Left lung (tissue), 10 donors: Measurements from ENCODE around the gene ARNT2. TPM values are rescaled to one million over a fixed set of nuclear protein-coding genes. Genes with fewer than 3 reads are reported as not detected.
"Not testable (repeated sequence)": the region's sequence is repeated elsewhere in the genome, so short reads cannot be mapped to it uniquely, and the experiment has no call there.

Source experiments
- ATAC-seq: fragments of 200-7000 bp; cut with Tn5 transposase; one replicate; pipeline ENCODE4 v1.9.1; 2020; ENCODE audit warnings: moderate library complexity
- DNase-seq, 4 donors: peaks; one replicate each; pipeline ENCODE4 v3.0.0-alpha.2; 2013 to 2020
- H3K27ac ChIP-seq, 2 donors: fragments of 200-600 bp; sonication (generic) in 1 of 2; one replicate each; pipeline versions ENCODE4 v1.5.0 to v1.8.0; 2020 to 2021
- H3K27me3 ChIP-seq, 2 donors: fragments of 200-600 bp; sonication (generic) in 1 of 2; one replicate each; pipeline versions ENCODE4 v1.5.0 to v1.8.0; 2020 to 2021
- H3K36me3 ChIP-seq, 2 donors: fragments of 200-600 bp; sonication (generic) in 1 of 2; one replicate each; pipeline versions ENCODE4 v1.5.0 to v1.8.0; 2020 to 2021
- H3K4me1 ChIP-seq, 2 donors: fragments of 200-600 bp; one replicate each; pipeline ENCODE4 v1.8.0; 2021
- H3K4me3 ChIP-seq, 2 donors: fragments of 200-600 bp; sonication (generic) in 1 of 2; one replicate each; pipeline versions ENCODE4 v1.5.0 to v1.8.0; 2020 to 2021; ENCODE audit warnings: mild to moderate bottlenecking in 1 of 2
- H3K9me3 ChIP-seq, 2 donors: fragments of 200-600 bp; sonication (generic) in 1 of 2; one replicate each; pipeline versions ENCODE4 v1.5.0 to v1.8.0; 2020 to 2021
- CTCF ChIP-seq, 2 donors: fragments of 200-600 bp; sonication (generic) in 1 of 2; IDR thresholded peaks; one replicate each; pipeline versions ENCODE4 v1.5.0 to v1.8.0; 2021; ENCODE audit warnings: antibody characterized with exemption in 2 of 2
- intact Hi-C, 2 donors: fragments of 100-400 bp; cut with DNase I; formaldehyde crosslinking; loops; one replicate each; pipeline versions ENCODE4 v1.11.2 to v1.14.2; 2022
- polyA plus RNA-seq, 6 donors: library from polyadenylated mRNA; unstranded; fragments of 120-200 nt; gene quantifications; one replicate each; pipeline ENCODE4 v1.2.1, GENCODE V29; 2013; ENCODE audit not compliant: insufficient read length in 6 of 6
- total RNA-seq, 2 donors: library from RNA; stranded (reverse); fragmentation: NEBNext Ultra II Directional; extraction: Animal tissue kit (Norgen Biotek cat#: 25700); gene quantifications; one replicate each; pipeline ENCODE4 v1.2.1, GENCODE V29; 2021
- donor health status: DM: no; HTN: yes; CAD: no.
- donor health status: DM: no; HTN: no; CAD: no.

The ARNT2 gene
- total and polyA plus RNA-seq, 8 donors = 9.7 to 50.8 (median 33.7) TPM

GRCh38 chr15:80384432-80384831, 19.8 kb upstream of the ARNT2 start:
- no peak for TF ChIP-seq CTCF (IDR thresholded peaks at IDR 0.05)
- Histone ChIP-seq H3K4me1 (no peaks in the 10 kb centered on the region), H3K9me3 (no peaks in the 10 kb centered on the region), H3K36me3 (no peaks in the 10 kb centered on the region), H3K4me3 (no peak overlapping the region), H3K27me3 (peaks cover 0 to 4% of the 10 kb centered on the region in 2 donors), H3K27ac (no peak overlapping the region)
- intact Hi-C loops = no loop called here
- ATAC-seq = no peak
- DNase-seq = no peak

GRCh38 chr15:80386151-80386550, 18.0 kb upstream of the ARNT2 start:
- no peaks in the 10 kb centered on the region for H3K36me3 ChIP-seq
- H3K27ac ChIP-seq = no peak overlapping the region
- no peak for TF ChIP-seq CTCF (IDR thresholded peaks at IDR 0.05)
- no peak for DNase-seq
- no peak for ATAC-seq
- no peaks in the 10 kb centered on the region for H3K4me1 ChIP-seq
- no peak overlapping the region for H3K4me3 ChIP-seq
- intact Hi-C loops = no loop called here
- H3K27me3 ChIP-seq = peaks cover 0 to 4% of the 10 kb centered on the region in 2 donors
- no peaks in the 10 kb centered on the region for H3K9me3 ChIP-seq

GRCh38 chr15:80388326-80388725, 15.9 kb upstream of the ARNT2 start:
- Histone ChIP-seq H3K4me3 (no peak overlapping the region), H3K27ac (no peak overlapping the region), H3K9me3 (no peaks in the 10 kb centered on the region), H3K36me3 (no peaks in the 10 kb centered on the region), H3K27me3 (peaks cover 0 to 4% of the 10 kb centered on the region in 2 donors), H3K4me1 (no peaks in the 10 kb centered on the region)
- ATAC-seq = no peak
- no peak for TF ChIP-seq CTCF (IDR thresholded peaks at IDR 0.05)
- no peak for DNase-seq
- intact Hi-C loops = no loop called here

- Histone ChIP-seq H3K36me3 (no peaks in the 10 kb centered on the region), H3K9me3 (no peaks in the 10 kb centered on the region), H3K27me3 (peaks cover 0 to 4% of the 10 kb centered on the region in 2 donors), H3K27ac (no peak overlapping the region), H3K4me1 (no peaks in the 10 kb centered on the region), H3K4me3 (no peak overlapping the region)
- intact Hi-C loops = no loop called here
- DNase-seq (no peak), ATAC-seq (no peak)
- no peak for TF ChIP-seq CTCF (IDR thresholded peaks at IDR 0.05)
Observed at GRCh38 chr15:80389370-80389769, 14.8 kb upstream of the ARNT2 start.

GRCh38 chr15:80390942-80391341, 13.2 kb upstream of the ARNT2 start:
- H3K27me3 ChIP-seq, ATAC-seq, H3K36me3 ChIP-seq, H3K4me3 ChIP-seq, H3K27ac ChIP-seq, H3K9me3 ChIP-seq, H3K4me1 ChIP-seq, intact Hi-C loops, DNase-seq: not testable (repeated sequence)

- no peaks in the 10 kb centered on the region for H3K36me3 ChIP-seq
- H3K9me3 ChIP-seq = no peaks in the 10 kb centered on the region
- ATAC-seq (no peak), DNase-seq (no peak)
- H3K27ac ChIP-seq = no peak overlapping the region
- no peak for TF ChIP-seq CTCF (IDR thresholded peaks at IDR 0.05)
- H3K4me3 ChIP-seq = no peak overlapping the region
- intact Hi-C loops = no loop called here
- peaks cover 0 to 19% of the 10 kb centered on the region in 2 donors for H3K27me3 ChIP-seq
- H3K4me1 ChIP-seq = no peaks in the 10 kb centered on the region
Observed at GRCh38 chr15:80395616-80396015, 8.6 kb upstream of the ARNT2 start.
